AG04450 (cell line): ENCODE results near the gene TBX6. TPM values are rescaled to one million over a fixed set of nuclear protein-coding genes. Genes with fewer than 3 reads are reported as not detected.

Source experiments
- CTCF ChIA-PET: fragments of 300-600, 350-600 bp; formaldehyde crosslinking; extraction: SDS; loops from one replicate; lab custom pipeline; 2022; ENCODE audit warnings: antibody characterized with exemption, inconsistent platforms; lab: Charles Lee
- POLR2A ChIA-PET: fragments of 350-600 bp; formaldehyde crosslinking; extraction: SDS; loops from one replicate; lab custom pipeline; 2021; ENCODE audit warnings: antibody characterized with exemption, inconsistent platforms; lab: Yijun Ruan, JAX
- DNase-seq: peaks from one replicate; pipeline ENCODE4 v3.0.0-alpha.2; 2011; ENCODE audit warnings: low read depth, low spot score
- H3K27ac ChIP-seq: one replicate; pipeline ENCODE4 v1.5.1; 2012; ENCODE audit warnings: low read depth, low read length, control low read depth
- H3K27me3 ChIP-seq: one replicate; pipeline ENCODE4 v1.6.0; 2012; ENCODE audit warnings: low read length; ENCODE audit not compliant: control insufficient read depth, insufficient read depth
- H3K4me3 ChIP-seq: 2 replicates; pipeline ENCODE4 v1.5.1; 2011; ENCODE audit warnings: mild to moderate bottlenecking, low read depth, low read length, control low read depth
- H3K9me3 ChIP-seq: 2 replicates; pipeline ENCODE4 v1.5.1; 2012; ENCODE audit warnings: low read length; ENCODE audit not compliant: control insufficient read depth, insufficient read depth
- polyA minus RNA-seq: library from RNA; depleted of rRNA, polyadenylated mRNA; stranded (reverse); fragments of >200 nt; gene quantifications from 2 replicates; pipeline ENCODE4 v1.2.3, GENCODE V29; 2011; rRNA and poly(A)+ RNA removed
- polyA plus RNA-seq: library from polyadenylated mRNA; depleted of rRNA; stranded (reverse); fragments of >200 nt; gene quantifications from 2 replicates; pipeline ENCODE4 v1.2.3, GENCODE V29; 2011; rRNA removed
- TF ChIP-seq, protein P1 (sequence below): IDR thresholded peaks from 2 replicates; pipeline ENCODE4 v1.5.1; 2011; ENCODE audit warnings: low read depth, low read length, control low read depth, inconsistent platforms

The TBX6 gene, protein sequence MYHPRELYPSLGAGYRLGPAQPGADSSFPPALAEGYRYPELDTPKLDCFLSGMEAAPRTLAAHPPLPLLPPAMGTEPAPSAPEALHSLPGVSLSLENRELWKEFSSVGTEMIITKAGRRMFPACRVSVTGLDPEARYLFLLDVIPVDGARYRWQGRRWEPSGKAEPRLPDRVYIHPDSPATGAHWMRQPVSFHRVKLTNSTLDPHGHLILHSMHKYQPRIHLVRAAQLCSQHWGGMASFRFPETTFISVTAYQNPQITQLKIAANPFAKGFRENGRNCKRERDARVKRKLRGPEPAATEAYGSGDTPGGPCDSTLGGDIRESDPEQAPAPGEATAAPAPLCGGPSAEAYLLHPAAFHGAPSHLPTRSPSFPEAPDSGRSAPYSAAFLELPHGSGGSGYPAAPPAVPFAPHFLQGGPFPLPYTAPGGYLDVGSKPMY
- polyA plus RNA-seq: not detected in 2 replicates
- not detected in 2 replicates for polyA minus RNA-seq

DNA sequence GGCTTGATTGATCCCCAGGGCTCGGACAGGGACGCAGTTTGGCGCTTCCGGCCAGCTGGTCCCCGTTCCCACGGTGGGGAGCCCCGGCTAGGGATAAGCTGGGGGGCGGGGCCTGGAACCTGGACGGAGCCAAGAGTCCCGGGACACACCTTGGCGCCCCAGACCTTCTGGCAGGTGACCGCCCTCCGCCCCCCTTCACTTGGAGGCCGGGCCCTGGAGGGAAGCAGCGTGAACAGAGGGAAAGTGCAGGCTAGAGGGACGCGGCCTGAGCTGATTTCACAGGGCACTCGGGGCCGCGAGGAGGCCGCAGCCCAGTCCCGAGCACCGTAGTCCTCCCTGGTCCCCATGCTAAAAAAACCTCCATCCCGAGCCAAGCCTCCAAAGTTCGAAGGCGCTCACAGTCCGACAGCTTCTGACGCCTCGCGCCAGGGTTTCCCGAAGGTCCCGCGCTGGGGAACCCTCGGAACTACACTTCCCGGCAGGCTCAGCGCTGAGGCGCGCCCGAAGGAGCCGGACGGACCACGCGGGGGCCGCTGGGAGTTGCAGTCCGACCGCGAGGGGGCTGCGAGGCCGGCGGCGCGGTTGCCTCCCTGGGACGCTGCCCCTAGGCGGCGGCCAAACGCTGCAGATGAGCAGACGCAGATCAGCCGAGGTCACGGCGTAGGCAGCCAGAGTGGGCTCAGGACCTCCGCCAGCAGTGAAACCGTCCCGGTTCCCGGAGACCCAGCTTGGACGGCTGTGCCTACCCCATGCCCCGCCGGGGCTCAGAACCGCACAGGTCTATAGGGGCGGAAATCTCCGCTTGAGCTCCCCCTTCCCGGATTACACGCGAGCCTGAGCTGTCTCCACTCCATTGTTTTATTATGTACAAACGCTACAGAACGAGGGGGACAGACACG lies at the start of gene TBX6:
Gene TBX6 (minus strand): TSS at position 451 of the 899 bp plus-strand sequence. CDS start 731 bp downstream, outside the sequence.
- ChIA-PET CTCF (interaction anchor here (0.6 to 1.9 kb wide), 21 partner anchors 8 to 602 kb away, joined by 3 to 19 read pairs (median 4); partner anchors contain the start of genes SEPHS2 and ZNF771), POLR2A (interaction anchor here (0.7 to 3.9 kb wide), 5 partner anchors 15 to 326 kb away, joined by 3 to 26 read pairs (median 3); partner anchors contain the start of gene ALDOA)
- H3K27me3 ChIP-seq: no peaks in the 10 kb centered on the region
- H3K4me3 ChIP-seq: peak within 1 kb of the TSS; percentile 56
- TF ChIP-seq, protein P1, sequence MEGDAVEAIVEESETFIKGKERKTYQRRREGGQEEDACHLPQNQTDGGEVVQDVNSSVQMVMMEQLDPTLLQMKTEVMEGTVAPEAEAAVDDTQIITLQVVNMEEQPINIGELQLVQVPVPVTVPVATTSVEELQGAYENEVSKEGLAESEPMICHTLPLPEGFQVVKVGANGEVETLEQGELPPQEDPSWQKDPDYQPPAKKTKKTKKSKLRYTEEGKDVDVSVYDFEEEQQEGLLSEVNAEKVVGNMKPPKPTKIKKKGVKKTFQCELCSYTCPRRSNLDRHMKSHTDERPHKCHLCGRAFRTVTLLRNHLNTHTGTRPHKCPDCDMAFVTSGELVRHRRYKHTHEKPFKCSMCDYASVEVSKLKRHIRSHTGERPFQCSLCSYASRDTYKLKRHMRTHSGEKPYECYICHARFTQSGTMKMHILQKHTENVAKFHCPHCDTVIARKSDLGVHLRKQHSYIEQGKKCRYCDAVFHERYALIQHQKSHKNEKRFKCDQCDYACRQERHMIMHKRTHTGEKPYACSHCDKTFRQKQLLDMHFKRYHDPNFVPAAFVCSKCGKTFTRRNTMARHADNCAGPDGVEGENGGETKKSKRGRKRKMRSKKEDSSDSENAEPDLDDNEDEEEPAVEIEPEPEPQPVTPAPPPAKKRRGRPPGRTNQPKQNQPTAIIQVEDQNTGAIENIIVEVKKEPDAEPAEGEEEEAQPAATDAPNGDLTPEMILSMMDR: peak; percentile 74
- peaks cover 4% of the 10 kb centered on the region for H3K9me3 ChIP-seq
- H3K27ac ChIP-seq: peak within 1 kb of the TSS; percentile 47
- peak; percentile 54 for DNase-seq

DNA sequence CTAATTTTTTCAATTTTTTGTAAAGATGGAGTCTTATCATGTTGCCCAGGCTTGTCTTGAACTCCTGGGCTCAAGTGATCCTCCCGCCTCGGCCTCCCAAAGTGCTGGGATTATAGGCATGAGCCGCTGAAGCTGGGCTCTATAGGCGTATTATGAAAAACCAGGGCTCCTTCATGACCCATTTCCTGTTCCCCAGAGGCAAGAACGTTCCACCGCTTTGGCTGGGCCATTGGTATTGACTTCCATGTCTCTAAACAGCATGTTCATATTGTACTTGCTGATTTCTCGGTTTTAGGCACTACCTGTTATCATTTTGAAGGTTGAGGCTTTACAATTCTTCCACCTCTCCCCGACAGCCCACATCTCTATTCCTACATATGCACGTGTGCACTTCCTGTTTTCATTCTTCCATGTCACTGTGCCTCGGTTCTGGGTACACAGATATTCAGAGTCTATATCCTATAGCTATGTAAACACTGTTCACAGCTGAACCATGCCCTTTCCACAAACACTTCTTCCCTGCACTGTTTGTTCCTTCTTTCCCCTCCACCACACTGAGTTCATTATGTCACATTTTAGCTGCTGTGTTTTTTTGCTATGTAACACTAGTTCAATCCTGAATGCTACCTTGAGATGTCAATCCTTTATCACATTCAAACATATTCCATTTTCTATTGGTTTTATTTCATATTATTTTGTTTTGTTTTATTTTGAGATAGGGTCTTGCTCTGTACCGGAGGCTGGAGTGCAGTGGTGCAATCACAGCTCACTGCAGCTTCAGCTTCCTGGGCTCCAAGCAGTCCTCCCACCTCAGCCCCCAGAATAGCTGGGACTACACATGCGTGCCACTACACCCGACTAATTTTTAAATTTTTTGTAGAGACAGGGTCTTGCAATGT lies 48.1 kb upstream of the TBX6 start:
- POLR2A ChIA-PET: no interaction called here
- H3K4me3 ChIP-seq: no peak overlapping the region

DNA sequence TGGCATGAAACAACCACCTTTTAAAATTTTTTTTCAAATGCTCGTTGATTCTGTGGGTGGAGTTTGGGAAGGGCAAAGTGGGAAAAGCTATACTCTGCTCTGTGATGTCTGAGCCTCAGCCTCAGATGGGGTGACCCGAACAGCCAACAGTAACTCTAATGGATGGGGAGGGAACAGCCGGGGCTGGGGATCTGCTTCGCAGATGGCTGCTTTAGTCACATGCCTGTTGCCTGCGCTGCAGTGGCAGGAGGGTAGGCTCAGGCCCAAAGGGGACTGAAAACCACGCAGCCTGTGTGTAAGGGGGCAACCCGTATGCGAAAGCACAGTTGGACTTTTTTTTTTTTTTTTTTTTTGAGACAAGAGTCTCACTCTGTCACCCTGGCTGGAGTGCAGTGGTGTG lies 46.2 kb upstream of the TBX6 start:
- TF ChIP-seq, protein P1: no peak
- H3K27ac ChIP-seq: peak overlapping the region; percentile 21
- H3K9me3 ChIP-seq: no peaks in the 10 kb centered on the region
- H3K27me3 ChIP-seq: peaks cover 3% of the 10 kb centered on the region
- no peak for DNase-seq
- no peak overlapping the region for H3K4me3 ChIP-seq
- ChIA-PET CTCF (no interaction called here), POLR2A (no interaction called here)

More for the DNA sequence above, 48.1 kb upstream of the TBX6 start:
- CTCF ChIA-PET: no interaction called here
- no peak for DNase-seq
- Histone ChIP-seq H3K27me3 (peaks cover 7% of the 10 kb centered on the region), H3K9me3 (no peaks in the 10 kb centered on the region), H3K27ac (no peak overlapping the region)
- TF ChIP-seq, protein P1: no peak

DNA sequence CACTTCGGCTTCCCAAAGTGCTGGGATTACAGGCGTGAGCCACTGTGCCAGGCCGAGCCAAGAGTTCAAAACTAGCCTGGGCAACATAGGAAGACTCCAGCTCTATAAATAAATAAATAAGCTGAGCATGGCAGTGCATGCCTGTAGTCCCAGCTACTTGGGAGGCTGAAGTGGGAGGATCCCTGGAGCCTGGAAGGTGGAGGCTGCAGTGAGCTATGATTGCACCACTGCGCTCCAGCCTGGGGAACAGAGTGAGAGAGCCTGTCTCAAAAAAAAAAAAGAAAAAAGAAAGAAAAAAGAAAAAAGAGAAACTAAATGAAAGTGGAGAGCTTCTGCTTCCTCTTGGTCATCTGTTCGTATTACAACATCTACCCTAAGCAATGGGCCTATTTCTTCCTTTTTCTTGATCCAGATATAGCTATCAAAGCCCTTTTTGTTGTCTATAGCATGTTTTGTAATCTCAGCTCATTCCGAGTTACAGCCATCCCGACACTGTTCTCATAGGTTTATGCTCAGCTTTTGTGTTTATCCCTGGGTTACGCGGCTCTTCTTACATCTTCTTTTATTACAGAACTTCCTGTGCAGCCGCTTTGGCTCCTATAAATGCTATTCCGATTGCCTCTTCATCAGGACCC lies 45.4 kb upstream of the TBX6 start:
- Histone ChIP-seq H3K4me3 (no peak overlapping the region), H3K27ac (no peak overlapping the region), H3K9me3 (no peaks in the 10 kb centered on the region), H3K27me3 (peaks cover 3% of the 10 kb centered on the region)
- CTCF ChIA-PET: interaction anchor here (0.7 to 1.0 kb wide), 2 partner anchors 25 to 189 kb away, joined by 4 to 12 read pairs; no protein-coding TSS in a partner anchor
- POLR2A ChIA-PET: no interaction called here
- TF ChIP-seq, protein P1: no peak
- DNase-seq: no peak
